D721Med (cell line): ENCODE measurements around the gene STX1B.

Experiments
- DNase-seq: peaks from one replicate; pipeline ENCODE4 v3.0.0; 2011; ENCODE audit warnings: low spot score; ENCODE audit not compliant: insufficient read length
- FAIRE-seq: peaks from 2 replicates; lab custom pipeline; 2011; peaks lifted over from hg19 to GRCh38; lab: Jason Lieb, UNC
- CTCF ChIP-seq: IDR thresholded peaks from 2 replicates; pipeline ENCODE4 v1.5.1; 2012; ENCODE audit warnings: mild to moderate bottlenecking, control low read depth; ENCODE audit not compliant: insufficient read depth; ENCODE audit errors: missing control alignments

STX1B gene

GRCh38 chr16:30996324-30996984 lies 14.0 kb downstream of the STX1B start:
- DNase-seq (no peak), FAIRE-seq (no peak)
- no peak for TF ChIP-seq CTCF

- DNase-seq (no peak), FAIRE-seq (no peak)
- no peak for TF ChIP-seq CTCF
Measured at GRCh38 chr16:30995927-30996323, 14.5 kb downstream of the STX1B start.

- TF ChIP-seq CTCF: no peak
- DNase-seq (no peak), FAIRE-seq (no peak)
Measured at GRCh38 chr16:30992931-30993816, 17.3 kb downstream of the STX1B start.

- DNase-seq (no peak), FAIRE-seq (no peak)
- no peak for TF ChIP-seq CTCF
Measured at GRCh38 chr16:30992276-30992780, 18.1 kb downstream of the STX1B start.

- FAIRE-seq (no peak), DNase-seq (no peak)
- TF ChIP-seq CTCF: no peak
Measured at GRCh38 chr16:30991052-30991451, 19.4 kb downstream of the STX1B start.

GRCh38 chr16:30990105-30990504 lies 20.3 kb downstream of the STX1B start:
- no peak for TF ChIP-seq CTCF
- DNase-seq (no peak), FAIRE-seq (no peak)
